SU-DHL-6 (cell line): ENCODE results near the gene PDIA5.

Experiments
- CTCF ChIP-seq: fragments of 200-600 bp; sonication (generic); IDR thresholded peaks from one replicate; pipeline ENCODE4 v1.5.1; 2017; ENCODE audit warnings: antibody characterized with exemption, mild to moderate bottlenecking, low read length, moderate library complexity; ENCODE audit not compliant: insufficient read depth, poor library complexity, severe bottlenecking
- EZH2phosphoT487 ChIP-seq: fragments of 200-600 bp; sonication (generic), shearing (Covaris generic); conservative IDR thresholded peaks from 2 replicates; pipeline ENCODE4 v1.6.1; 2018; ENCODE audit warnings: mild to moderate bottlenecking, antibody characterized with exemption, low read length, moderate library complexity, mixed read lengths

GRCh38 chr3:123084192-123084591, 17.4 kb downstream of the PDIA5 start:
- TF ChIP-seq CTCF = no peak
- no peak for TF ChIP-seq EZH2phosphoT487
